HG03354 (cell line): ENCODE measurements around the gene HSD11B2.

Experiments used
- ATAC-seq: cut with Tn5 transposase; IDR thresholded peaks from one replicate; pipeline ENCODE4 v1.9.1; 2021; ENCODE audit warnings: mild to moderate bottlenecking; ENCODE audit not compliant: unreplicated experiment, poor library complexity, severe bottlenecking

Gene HSD11B2

GRCh38 chr16:67430504-67430976 lies 381 bp upstream of the HSD11B2 start:
- no peak for ATAC-seq

- no peak for ATAC-seq
Observed at GRCh38 chr16:67431775-67432505, 1.0 kb downstream of the HSD11B2 start.

GRCh38 chr16:67432506-67432890 lies 1.6 kb downstream of the HSD11B2 start:
- no peak for ATAC-seq

GRCh38 chr16:67433131-67433719 lies 2.3 kb downstream of the HSD11B2 start:
- no peak for ATAC-seq

GRCh38 chr16:67435758-67436164 lies 4.8 kb downstream of the HSD11B2 start:
- no peak for ATAC-seq

GRCh38 chr16:67436640-67437193 lies 5.8 kb downstream of the HSD11B2 start:
- no peak for ATAC-seq

GRCh38 chr16:67437513-67437912 lies 6.6 kb downstream of the HSD11B2 start:
- ATAC-seq, result no peak

- no peak for ATAC-seq
Observed at GRCh38 chr16:67438098-67438791, 7.3 kb downstream of the HSD11B2 start.

GRCh38 chr16:67438824-67439393 lies 8.0 kb downstream of the HSD11B2 start:
- ATAC-seq, result no peak

- no peak for ATAC-seq
Observed at GRCh38 chr16:67441271-67441753, 10.4 kb downstream of the HSD11B2 start.

GRCh38 chr16:67441907-67442306 lies 11.0 kb downstream of the HSD11B2 start:
- no peak for ATAC-seq

GRCh38 chr16:67442581-67443255 lies 11.8 kb downstream of the HSD11B2 start:
- no peak for ATAC-seq

- ATAC-seq, result no peak
Observed at GRCh38 chr16:67443265-67443664, 12.3 kb downstream of the HSD11B2 start.

GRCh38 chr16:67444259-67445125 lies 13.6 kb downstream of the HSD11B2 start:
- no peak for ATAC-seq

- no peak for ATAC-seq
Observed at GRCh38 chr16:67445126-67445426, 14.2 kb downstream of the HSD11B2 start.

- no peak for ATAC-seq
Observed at GRCh38 chr16:67445441-67445912, 14.6 kb downstream of the HSD11B2 start.

- ATAC-seq, result no peak
Observed at GRCh38 chr16:67445913-67446907, 15.3 kb downstream of the HSD11B2 start.
